CD4-positive, alpha-beta T cell treated with Interleukin-17A for 1 hour (primary cell): ENCODE measurements around the gene DCAF11.

Experiments
- DNase-seq: peaks from one replicate; pipeline ENCODE4 v3.0.0-alpha.2; 2020

Gene DCAF11

GRCh38 chr14:24114532-24115421, at the start of gene DCAF11, which contains the start of gene NRL:
DCAF11 (plus strand) TSS chr14:24114777; CDS start chr14:24115595, 818 bp downstream.
NRL (minus strand) TSS chr14:24114949; CDS start chr14:24082848, 32,101 bp downstream.
- peak; percentile 100 for DNase-seq

GRCh38 chr14:24064856-24065255, 49.7 kb upstream of the DCAF11 start:
- DNase-seq = no peak

- DNase-seq = no peak
Measured at GRCh38 chr14:24065408-24065807, 49.2 kb upstream of the DCAF11 start.

GRCh38 chr14:24066496-24067132, 48.0 kb upstream of the DCAF11 start:
- DNase-seq = no peak

GRCh38 chr14:24067133-24068082, 47.2 kb upstream of the DCAF11 start:
- no peak for DNase-seq

GRCh38 chr14:24068711-24069410, 45.7 kb upstream of the DCAF11 start:
- no peak for DNase-seq

- no peak for DNase-seq
Measured at GRCh38 chr14:24069411-24069735, 45.2 kb upstream of the DCAF11 start.

- DNase-seq = no peak
Measured at GRCh38 chr14:24070285-24071143, 44.1 kb upstream of the DCAF11 start.

- no peak for DNase-seq
Measured at GRCh38 chr14:24071144-24071697, 43.4 kb upstream of the DCAF11 start, which contains the start of gene CPNE6. CPNE6 (plus strand) TSS chr14:24071562; CDS start chr14:24072937, 1,375 bp downstream.

GRCh38 chr14:24071836-24072430, 42.6 kb upstream of the DCAF11 start:
- no peak for DNase-seq

GRCh38 chr14:24072436-24072835, 42.1 kb upstream of the DCAF11 start:
- DNase-seq = no peak

- no peak for DNase-seq
Measured at GRCh38 chr14:24072881-24073877, 41.4 kb upstream of the DCAF11 start.

- DNase-seq = no peak
Measured at GRCh38 chr14:24074625-24075484, 39.7 kb upstream of the DCAF11 start.

GRCh38 chr14:24075485-24076301, 38.9 kb upstream of the DCAF11 start:
- DNase-seq = no peak

- DNase-seq = no peak
Measured at GRCh38 chr14:24076302-24076601, 38.3 kb upstream of the DCAF11 start.

GRCh38 chr14:24077086-24077485, 37.5 kb upstream of the DCAF11 start:
- no peak for DNase-seq

- DNase-seq = no peak
Measured at GRCh38 chr14:24078146-24078545, 36.4 kb upstream of the DCAF11 start.
